ENCODE results near the gene GCNT4.

DNA sequence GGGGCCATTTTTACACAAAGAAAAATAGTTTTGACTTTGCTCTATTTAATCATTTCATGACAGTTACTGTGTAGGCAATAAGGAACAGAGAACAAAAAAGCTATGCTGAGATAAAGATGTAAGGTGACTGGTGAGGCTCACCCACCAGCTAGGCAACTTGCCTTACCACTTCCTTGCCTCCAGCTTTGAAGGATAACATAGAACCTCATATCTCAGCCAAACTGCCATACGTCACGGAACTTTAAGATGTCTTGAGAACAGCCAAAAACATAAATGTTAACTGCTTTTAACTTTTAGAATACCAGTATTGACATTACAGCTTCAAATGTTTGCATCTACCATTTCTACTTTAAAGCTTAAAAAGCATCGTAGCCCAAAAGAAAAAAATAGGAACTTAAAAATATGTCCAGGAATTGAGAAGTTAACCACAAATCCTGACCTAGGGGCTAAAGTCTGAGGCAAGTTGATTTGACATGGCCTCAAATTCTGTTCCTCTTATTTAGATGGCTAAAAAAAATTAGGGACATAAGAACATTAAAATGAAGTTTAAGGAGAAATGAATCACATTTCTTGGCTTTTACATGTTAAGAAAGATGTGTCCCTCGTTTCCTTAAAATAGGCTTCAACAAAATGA, 7.7 kb upstream of the GCNT4 start:
- TF ChIP-seq, protein P1, sequence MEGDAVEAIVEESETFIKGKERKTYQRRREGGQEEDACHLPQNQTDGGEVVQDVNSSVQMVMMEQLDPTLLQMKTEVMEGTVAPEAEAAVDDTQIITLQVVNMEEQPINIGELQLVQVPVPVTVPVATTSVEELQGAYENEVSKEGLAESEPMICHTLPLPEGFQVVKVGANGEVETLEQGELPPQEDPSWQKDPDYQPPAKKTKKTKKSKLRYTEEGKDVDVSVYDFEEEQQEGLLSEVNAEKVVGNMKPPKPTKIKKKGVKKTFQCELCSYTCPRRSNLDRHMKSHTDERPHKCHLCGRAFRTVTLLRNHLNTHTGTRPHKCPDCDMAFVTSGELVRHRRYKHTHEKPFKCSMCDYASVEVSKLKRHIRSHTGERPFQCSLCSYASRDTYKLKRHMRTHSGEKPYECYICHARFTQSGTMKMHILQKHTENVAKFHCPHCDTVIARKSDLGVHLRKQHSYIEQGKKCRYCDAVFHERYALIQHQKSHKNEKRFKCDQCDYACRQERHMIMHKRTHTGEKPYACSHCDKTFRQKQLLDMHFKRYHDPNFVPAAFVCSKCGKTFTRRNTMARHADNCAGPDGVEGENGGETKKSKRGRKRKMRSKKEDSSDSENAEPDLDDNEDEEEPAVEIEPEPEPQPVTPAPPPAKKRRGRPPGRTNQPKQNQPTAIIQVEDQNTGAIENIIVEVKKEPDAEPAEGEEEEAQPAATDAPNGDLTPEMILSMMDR (conservative IDR thresholded peaks at IDR 0.05 in 1 of 2, IDR thresholded peaks at IDR 0.05 in 1 of 2; ENCODE audit: low read depth in 1 of 2, low read length in 2 of 2) = no peak
- no peak for TF ChIP-seq EZH2 (IDR thresholded peaks at IDR 0.05; ENCODE audit: low read length, missing control alignments)
